Smooth muscle cell (in vitro differentiated cells): ENCODE data around the gene SCNN1A. TPM values are rescaled to one million over a fixed set of nuclear protein-coding genes. Genes with fewer than 3 reads are reported as not detected.

ENCODE experiments used
- DNase-seq: peaks from one replicate; lab custom pipeline; 2025; ENCODE audit not compliant: unreplicated experiment; lab: John Stamatoyannopoulos, UW
- H2AFZ ChIP-seq: fragments of 200-600 bp; sonication (generic); 2 replicates; pipeline ENCODE4 v1.6.0; 2016; ENCODE audit warnings: antibody characterized with exemption, low read depth, mild to moderate bottlenecking
- H3F3A ChIP-seq: fragments of 200-600 bp; sonication (generic); 2 replicates; pipeline ENCODE4 v1.6.0; 2017; ENCODE audit warnings: antibody characterized with exemption, low read depth
- H3K27ac ChIP-seq: fragments of 200-600 bp; sonication (generic); 2 replicates; pipeline ENCODE4 v1.5.1; 2016; ENCODE audit warnings: low read depth, mild to moderate bottlenecking
- H3K27me3 ChIP-seq: fragments of 200-600 bp; sonication (generic); 2 replicates; pipeline ENCODE4 v1.6.1; 2016; ENCODE audit warnings: low read depth, mild to moderate bottlenecking
- H3K36me3 ChIP-seq: fragments of 200-600 bp; sonication (generic); 2 replicates; pipeline ENCODE4 v1.5.1; 2016; ENCODE audit warnings: low read depth
- H3K4me1 ChIP-seq: fragments of 200-600 bp; sonication (generic); 2 replicates; pipeline ENCODE4 v1.5.1; 2016; ENCODE audit warnings: low read depth
- H3K4me2 ChIP-seq: fragments of 200-600 bp; sonication (generic); 2 replicates; pipeline ENCODE4 v1.6.0; 2016; ENCODE audit warnings: mild to moderate bottlenecking
- H3K4me3 ChIP-seq: fragments of 200-600 bp; sonication (generic); 2 replicates; pipeline ENCODE4 v1.5.1; 2016; ENCODE audit warnings: mild to moderate bottlenecking
- H3K79me2 ChIP-seq: fragments of 200-600 bp; sonication (generic); 2 replicates; pipeline ENCODE4 v1.6.0; 2016; ENCODE audit warnings: low read depth, mild to moderate bottlenecking
- H3K9ac ChIP-seq: fragments of 200-600 bp; sonication (generic); 2 replicates; pipeline ENCODE4 v1.6.0; 2016; ENCODE audit warnings: low read depth
- H3K9me3 ChIP-seq: fragments of 200-600 bp; sonication (generic); replicated peaks from 2 replicates; pipeline ENCODE4 v1.5.1; 2016; ENCODE audit warnings: low read depth
- H4K20me1 ChIP-seq: fragments of 200-600 bp; sonication (generic); 2 replicates; pipeline ENCODE4 v1.6.0; 2016; ENCODE audit warnings: low read depth
- WGBS: methylation state at CpG from one replicate; pipeline ENCODE4 v1.1.7; 2016; ENCODE audit warnings: low lambda C conversion rate; 5-methylcytosine and 5-hydroxymethylcytosine counted together
- polyA plus RNA-seq: library from polyadenylated mRNA; unstranded; fragments of >200 nt; fragmentation: Nextera tagmentation; extraction: Ambion mirVana; gene quantifications from 2 replicates; pipeline ENCODE4 v1.2.1, GENCODE V29; 2016
- total RNA-seq: library from RNA; depleted of rRNA; stranded (reverse); fragments of >200 nt; gene quantifications from 2 replicates; pipeline ENCODE4 v1.2.3, GENCODE V29; 2014
- TF ChIP-seq, protein P1 (sequence below): fragments of 200-600 bp; sonication (generic); IDR thresholded peaks from 2 replicates; pipeline ENCODE4 v1.5.1; 2017; ENCODE audit warnings: borderline replicate concordance, mild to moderate bottlenecking, antibody characterized with exemption; ENCODE audit not compliant: insufficient read depth, poor library complexity, severe bottlenecking

Gene SCNN1A
- total RNA-seq (1.3 and 1.5 TPM in 2 replicates), polyA plus RNA-seq (0.57 and 1.0 TPM in 2 replicates)

DNA sequence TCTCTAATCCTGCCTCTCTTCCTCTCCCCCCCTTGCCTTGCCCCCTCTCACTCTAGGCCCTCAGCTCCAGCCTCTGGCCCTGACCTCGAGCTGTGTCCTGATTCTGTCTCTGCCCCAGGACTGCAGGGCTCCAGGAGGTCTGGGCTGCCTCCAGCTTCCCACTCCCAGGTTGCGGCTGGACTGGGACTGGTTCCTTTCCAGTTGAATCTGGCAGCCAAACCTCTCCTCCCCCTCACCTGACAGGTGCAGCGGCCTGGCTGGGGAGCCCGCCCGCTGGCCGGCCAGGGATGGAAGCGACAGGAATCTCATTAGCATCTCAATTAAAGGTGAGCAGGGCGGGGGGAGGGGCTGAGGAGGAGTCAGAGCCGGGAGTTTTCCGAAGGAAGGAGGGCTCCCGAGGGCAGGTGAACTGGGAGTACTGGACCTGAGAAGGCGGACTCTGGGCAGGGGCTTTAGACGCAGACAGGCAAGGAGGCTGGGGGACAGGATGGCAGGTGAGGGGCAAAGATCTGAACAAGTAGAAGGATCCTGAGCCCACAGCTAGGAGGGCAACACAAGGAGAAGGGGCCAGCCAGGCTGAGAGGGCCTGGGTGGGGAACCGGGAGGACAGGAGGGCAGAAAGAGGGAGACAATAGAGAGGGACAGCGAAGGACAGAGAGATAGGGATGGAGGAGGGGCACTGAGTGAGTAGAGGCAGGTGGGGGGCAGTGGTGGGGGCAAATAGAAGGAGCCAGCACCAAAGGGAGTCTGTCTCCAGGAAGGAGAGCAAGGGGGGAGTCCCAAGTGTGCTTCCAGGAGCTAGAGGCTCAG lies at the start of gene SCNN1A:
Gene SCNN1A (minus strand): TSS at position 295 of the 810 bp plus-strand sequence. CDS start 780 bp downstream, outside the sequence.
- H3K9ac ChIP-seq, result no peak within 1 kb of the TSS

DNA sequence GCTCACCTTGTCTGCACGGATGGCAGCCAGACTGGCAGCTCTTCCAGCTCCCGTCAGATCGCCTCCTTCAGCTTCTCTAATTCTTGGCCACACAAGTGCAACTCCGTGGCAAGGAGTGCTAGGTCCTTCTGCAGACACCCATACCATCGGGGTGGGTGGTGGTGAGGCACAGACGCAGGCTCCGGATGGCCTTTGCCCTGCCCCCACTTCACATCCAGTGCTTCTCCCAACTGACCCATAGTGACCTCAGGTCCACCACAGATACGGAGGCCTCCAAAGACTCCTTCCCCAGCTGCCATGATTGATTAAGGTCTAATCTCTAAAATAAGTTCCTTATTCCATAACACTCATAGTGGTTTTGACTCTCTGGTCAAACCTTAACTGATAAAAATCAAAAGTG lies 49.5 kb upstream of the SCNN1A start:
- Histone ChIP-seq H3K4me3 (no peak overlapping the region), H3K27ac (no peak overlapping the region), H2AFZ (no peak overlapping the region), H3K4me2 (no peak overlapping the region), H3K27me3 (no peaks in the 10 kb centered on the region), H3F3A (no peaks in the 10 kb centered on the region), H4K20me1 (no peaks in the 10 kb centered on the region), H3K9ac (no peak overlapping the region), H3K36me3 (no peaks in the 10 kb centered on the region), H3K4me1 (no peaks in the 10 kb centered on the region), H3K79me2 (no peaks in the 10 kb centered on the region), H3K9me3 (no peaks in the 10 kb centered on the region)
- 89% methylated on average over 8 of the region's 8 CpGs for WGBS
- DNase-seq, result no peak
- TF ChIP-seq, protein P1, sequence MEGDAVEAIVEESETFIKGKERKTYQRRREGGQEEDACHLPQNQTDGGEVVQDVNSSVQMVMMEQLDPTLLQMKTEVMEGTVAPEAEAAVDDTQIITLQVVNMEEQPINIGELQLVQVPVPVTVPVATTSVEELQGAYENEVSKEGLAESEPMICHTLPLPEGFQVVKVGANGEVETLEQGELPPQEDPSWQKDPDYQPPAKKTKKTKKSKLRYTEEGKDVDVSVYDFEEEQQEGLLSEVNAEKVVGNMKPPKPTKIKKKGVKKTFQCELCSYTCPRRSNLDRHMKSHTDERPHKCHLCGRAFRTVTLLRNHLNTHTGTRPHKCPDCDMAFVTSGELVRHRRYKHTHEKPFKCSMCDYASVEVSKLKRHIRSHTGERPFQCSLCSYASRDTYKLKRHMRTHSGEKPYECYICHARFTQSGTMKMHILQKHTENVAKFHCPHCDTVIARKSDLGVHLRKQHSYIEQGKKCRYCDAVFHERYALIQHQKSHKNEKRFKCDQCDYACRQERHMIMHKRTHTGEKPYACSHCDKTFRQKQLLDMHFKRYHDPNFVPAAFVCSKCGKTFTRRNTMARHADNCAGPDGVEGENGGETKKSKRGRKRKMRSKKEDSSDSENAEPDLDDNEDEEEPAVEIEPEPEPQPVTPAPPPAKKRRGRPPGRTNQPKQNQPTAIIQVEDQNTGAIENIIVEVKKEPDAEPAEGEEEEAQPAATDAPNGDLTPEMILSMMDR, result no peak

More for the DNA sequence above, at the start of gene SCNN1A:
- Histone ChIP-seq H3K79me2 (no peaks in the 10 kb centered on the region), H3K9me3 (no peaks in the 10 kb centered on the region), H3K36me3 (no peaks in the 10 kb centered on the region), H4K20me1 (no peaks in the 10 kb centered on the region), H3K27me3 (no peaks in the 10 kb centered on the region), H3K27ac (no peak within 1 kb of the TSS), H3K4me3 (no peak within 1 kb of the TSS), H3K4me2 (peak within 1 kb of the TSS; percentile 13), H2AFZ (peak within 1 kb of the TSS; percentile 6), H3K4me1 (peaks cover 51% of the 10 kb centered on the region), H3F3A (peaks cover 9% of the 10 kb centered on the region)
- WGBS, result 49% methylated on average over 15 of the region's 15 CpGs
- no peak for DNase-seq
- TF ChIP-seq, protein P1, result no peak

DNA sequence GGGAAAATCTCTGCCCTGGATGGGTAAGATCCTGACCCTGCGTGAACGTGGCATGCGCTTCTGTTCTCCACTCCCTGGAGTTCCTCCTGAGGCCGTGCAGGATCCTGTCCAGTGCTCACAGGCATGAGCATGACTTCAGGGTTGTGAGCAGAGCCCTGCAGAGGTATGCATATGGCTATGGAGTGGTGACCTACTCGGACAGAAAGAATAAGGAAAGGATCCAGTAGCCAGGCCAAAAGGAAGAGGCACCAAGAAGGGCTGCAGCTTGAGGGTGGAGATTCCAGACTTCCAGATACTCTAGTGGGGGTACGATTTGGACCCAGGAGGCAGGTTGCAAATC lies 48.6 kb upstream of the SCNN1A start:
- no peak overlapping the region for H3K4me3 ChIP-seq
- no peak for DNase-seq
- no peaks in the 10 kb centered on the region for H3K27me3 ChIP-seq
- no peak overlapping the region for H3K27ac ChIP-seq
- no peaks in the 10 kb centered on the region for H3K4me1 ChIP-seq
- no peaks in the 10 kb centered on the region for H4K20me1 ChIP-seq
- no peaks in the 10 kb centered on the region for H3K36me3 ChIP-seq
- H3K79me2 ChIP-seq, result no peaks in the 10 kb centered on the region
- TF ChIP-seq, protein P1, result no peak
- no peaks in the 10 kb centered on the region for H3F3A ChIP-seq
- H3K4me2 ChIP-seq, result no peak overlapping the region
- no peak overlapping the region for H2AFZ ChIP-seq
- H3K9me3 ChIP-seq, result no peaks in the 10 kb centered on the region
- H3K9ac ChIP-seq, result no peak overlapping the region
- 79% methylated on average over 6 of the region's 6 CpGs for WGBS
